PFSK-1 (cell line): ENCODE measurements around the gene NR6A1.

Source experiments
- REST ChIP-seq, 2 experiments: IDR thresholded peaks; 2 replicates each; pipeline versions ENCODE4 v1.6.1 to v1.8.0; 2011 to 2012; ENCODE audit warnings: low read depth in 2 of 2, low read length in 2 of 2, control low read depth in 1 of 2, inconsistent platforms in 1 of 2, mild to moderate bottlenecking in 1 of 2, moderate library complexity in 1 of 2; ENCODE audit not compliant: insufficient read depth in 1 of 2
- SIN3A ChIP-seq: IDR thresholded peaks from 2 replicates; pipeline ENCODE4 v1.6.1; 2012; ENCODE audit warnings: mild to moderate bottlenecking, low read length, moderate library complexity, borderline replicate concordance; ENCODE audit not compliant: insufficient read depth
- TAF1 ChIP-seq: IDR thresholded peaks from 2 replicates; pipeline ENCODE4 v1.6.1; 2012; ENCODE audit warnings: low read length, control low read depth, borderline replicate concordance; ENCODE audit not compliant: insufficient read depth

GRCh38 chr9:124477211-124477647 is 293.9 kb downstream of the NR6A1 start:
- TF ChIP-seq SIN3A (no peak), TAF1 (no peak), REST (IDR thresholded peaks at IDR 0.05; ENCODE audit: insufficient read depth in 1 of 2, low read depth in 2 of 2, low read length in 2 of 2) (no peak)
